Measurements from ENCODE around the gene SRD5A1. TPM values are rescaled to one million over a fixed set of nuclear protein-coding genes. Genes with fewer than 3 reads are reported as not detected.

SRD5A1 gene
- total and polyA plus RNA-seq, 2 experiments from 2014 or later = 18.2 to 87.3 TPM

DNA sequence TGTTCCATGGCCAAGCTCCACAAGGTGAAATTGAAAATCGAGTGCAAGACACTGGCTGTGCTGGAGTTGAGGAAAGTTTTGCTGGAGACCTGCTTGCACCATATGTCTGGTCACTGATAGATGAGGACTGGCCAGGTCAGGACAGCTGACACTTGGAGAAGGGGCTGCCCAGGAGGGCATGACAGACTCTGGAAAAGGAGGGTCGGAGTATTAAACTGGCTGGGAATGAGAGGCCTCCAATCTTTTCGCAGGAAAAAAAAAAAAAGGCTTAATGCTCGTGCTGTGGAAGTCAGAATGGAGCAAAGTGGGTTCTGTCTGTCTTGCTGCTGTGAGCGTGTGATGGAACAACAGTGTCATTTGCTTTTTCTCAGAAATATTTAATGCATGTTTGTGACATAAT, 85.5 kb downstream of the SRD5A1 start:
- Histone ChIP-seq H3K79me2 (replicated peaks; ENCODE audit: insufficient read depth) (peaks cover 92% of the 10 kb centered on the region), H4K20me1 (replicated peaks; ENCODE audit: insufficient read depth) (peaks cover 62% of the 10 kb centered on the region), H3K27me3 (ENCODE audit: insufficient read depth) (peaks cover 4% of the 10 kb centered on the region; the same call in 1 of the 2 replicates), H3K27ac (ENCODE audit: low read depth) (no peak overlapping the region), H3K4me3 (no peak overlapping the region), H3K9me2 (ENCODE audit: insufficient read depth) (no peaks in the 10 kb centered on the region), H3K36me3 (ENCODE audit: insufficient read depth) (no peaks in the 10 kb centered on the region), H3K4me2 (no peak overlapping the region), H3F3A (replicated peaks; ENCODE audit: low read depth) (no peaks in the 10 kb centered on the region), H2AFZ (no peak overlapping the region), H3K4me1 (ENCODE audit: insufficient read depth) (peaks cover 45% of the 10 kb centered on the region)
- H3K27ac Mint-ChIP-seq = no peak overlapping the region
- TF ChIP-seq CREB1 (CRISPR knock-in tag; IDR thresholded peaks at IDR 0.05; ENCODE audit: low read depth) (no peak), EZH2phosphoT487 (IDR thresholded peaks at IDR 0.05; ENCODE audit: unreplicated experiment) (no peak)
- H3K4me1 Mint-ChIP-seq = peaks cover 77% of the 10 kb centered on the region
- DNase-seq (ENCODE audit: low spot score) (no peak), ATAC-seq (no peak)
- no peak overlapping the region for H3K4me3 Mint-ChIP-seq
- no peaks in the 10 kb centered on the region for H3K9me3 Mint-ChIP-seq
- H3K27me3 Mint-ChIP-seq (ENCODE audit: insufficient read depth, low read depth, poor library complexity) = peaks cover 5% of the 10 kb centered on the region
- H3K36me3 Mint-ChIP-seq (ENCODE audit: low read depth) = peaks cover 3% of the 10 kb centered on the region; the same call in 2 of the 3 replicates

DNA sequence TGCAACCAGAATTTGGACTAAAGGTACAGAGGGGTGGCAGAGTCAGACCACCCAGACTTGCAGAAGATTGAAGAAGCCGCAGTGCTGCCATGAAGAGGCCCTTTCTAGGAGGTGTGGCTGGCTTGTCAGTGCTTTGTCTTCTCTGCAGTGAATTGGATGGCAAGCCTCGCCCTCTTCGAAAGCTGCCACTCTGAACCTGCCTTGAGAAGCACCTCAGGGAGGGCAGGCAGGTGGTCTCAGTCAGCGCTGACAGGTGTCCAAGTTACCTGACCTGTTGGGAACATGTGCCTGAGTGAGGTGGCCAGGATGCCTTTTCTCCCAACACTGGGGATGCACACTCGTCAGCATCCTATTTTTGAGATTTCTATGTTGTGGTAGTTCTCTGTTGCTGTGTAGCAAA, 86.2 kb downstream of the SRD5A1 start:
- Histone ChIP-seq H3K9me2 (ENCODE audit: insufficient read depth) (no peaks in the 10 kb centered on the region), H3K4me3 (no peak overlapping the region), H2AFZ (no peak overlapping the region), H3K4me2 (no peak overlapping the region), H3K27me3 (ENCODE audit: insufficient read depth) (peaks cover 4% of the 10 kb centered on the region; the same call in 1 of the 2 replicates), H3K36me3 (ENCODE audit: insufficient read depth) (no peaks in the 10 kb centered on the region), H3K79me2 (replicated peaks; ENCODE audit: insufficient read depth) (peaks cover 99% of the 10 kb centered on the region), H4K20me1 (replicated peaks; ENCODE audit: insufficient read depth) (peaks cover 69% of the 10 kb centered on the region), H3F3A (replicated peaks; ENCODE audit: low read depth) (no peaks in the 10 kb centered on the region), H3K27ac (ENCODE audit: low read depth) (no peak overlapping the region), H3K4me1 (ENCODE audit: insufficient read depth) (peaks cover 51% of the 10 kb centered on the region)
- DNase-seq (ENCODE audit: low spot score) (no peak), ATAC-seq (no peak)
- H3K36me3 Mint-ChIP-seq (ENCODE audit: low read depth) = peaks cover 5% of the 10 kb centered on the region; the same call in 2 of the 3 replicates
- peaks cover 5% of the 10 kb centered on the region for H3K27me3 Mint-ChIP-seq (ENCODE audit: insufficient read depth, low read depth, poor library complexity)
- H3K27ac Mint-ChIP-seq = no peak overlapping the region
- no peak overlapping the region for H3K4me3 Mint-ChIP-seq
- no peaks in the 10 kb centered on the region for H3K9me3 Mint-ChIP-seq
- TF ChIP-seq, protein P1, sequence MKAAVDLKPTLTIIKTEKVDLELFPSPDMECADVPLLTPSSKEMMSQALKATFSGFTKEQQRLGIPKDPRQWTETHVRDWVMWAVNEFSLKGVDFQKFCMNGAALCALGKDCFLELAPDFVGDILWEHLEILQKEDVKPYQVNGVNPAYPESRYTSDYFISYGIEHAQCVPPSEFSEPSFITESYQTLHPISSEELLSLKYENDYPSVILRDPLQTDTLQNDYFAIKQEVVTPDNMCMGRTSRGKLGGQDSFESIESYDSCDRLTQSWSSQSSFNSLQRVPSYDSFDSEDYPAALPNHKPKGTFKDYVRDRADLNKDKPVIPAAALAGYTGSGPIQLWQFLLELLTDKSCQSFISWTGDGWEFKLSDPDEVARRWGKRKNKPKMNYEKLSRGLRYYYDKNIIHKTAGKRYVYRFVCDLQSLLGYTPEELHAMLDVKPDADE (IDR thresholded peaks at IDR 0.05) = no peak
- no peak for TF ChIP-seq POLR2AphosphoS5 (IDR thresholded peaks at IDR 0.05; ENCODE audit: low read depth)
- no peak for TF ChIP-seq EZH2phosphoT487 (IDR thresholded peaks at IDR 0.05; ENCODE audit: unreplicated experiment)
- TF ChIP-seq, protein P2, sequence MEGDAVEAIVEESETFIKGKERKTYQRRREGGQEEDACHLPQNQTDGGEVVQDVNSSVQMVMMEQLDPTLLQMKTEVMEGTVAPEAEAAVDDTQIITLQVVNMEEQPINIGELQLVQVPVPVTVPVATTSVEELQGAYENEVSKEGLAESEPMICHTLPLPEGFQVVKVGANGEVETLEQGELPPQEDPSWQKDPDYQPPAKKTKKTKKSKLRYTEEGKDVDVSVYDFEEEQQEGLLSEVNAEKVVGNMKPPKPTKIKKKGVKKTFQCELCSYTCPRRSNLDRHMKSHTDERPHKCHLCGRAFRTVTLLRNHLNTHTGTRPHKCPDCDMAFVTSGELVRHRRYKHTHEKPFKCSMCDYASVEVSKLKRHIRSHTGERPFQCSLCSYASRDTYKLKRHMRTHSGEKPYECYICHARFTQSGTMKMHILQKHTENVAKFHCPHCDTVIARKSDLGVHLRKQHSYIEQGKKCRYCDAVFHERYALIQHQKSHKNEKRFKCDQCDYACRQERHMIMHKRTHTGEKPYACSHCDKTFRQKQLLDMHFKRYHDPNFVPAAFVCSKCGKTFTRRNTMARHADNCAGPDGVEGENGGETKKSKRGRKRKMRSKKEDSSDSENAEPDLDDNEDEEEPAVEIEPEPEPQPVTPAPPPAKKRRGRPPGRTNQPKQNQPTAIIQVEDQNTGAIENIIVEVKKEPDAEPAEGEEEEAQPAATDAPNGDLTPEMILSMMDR (conservative IDR thresholded peaks at IDR 0.05; ENCODE audit: low read depth in 2 of 2) = no peak
- TF ChIP-seq, protein P3, sequence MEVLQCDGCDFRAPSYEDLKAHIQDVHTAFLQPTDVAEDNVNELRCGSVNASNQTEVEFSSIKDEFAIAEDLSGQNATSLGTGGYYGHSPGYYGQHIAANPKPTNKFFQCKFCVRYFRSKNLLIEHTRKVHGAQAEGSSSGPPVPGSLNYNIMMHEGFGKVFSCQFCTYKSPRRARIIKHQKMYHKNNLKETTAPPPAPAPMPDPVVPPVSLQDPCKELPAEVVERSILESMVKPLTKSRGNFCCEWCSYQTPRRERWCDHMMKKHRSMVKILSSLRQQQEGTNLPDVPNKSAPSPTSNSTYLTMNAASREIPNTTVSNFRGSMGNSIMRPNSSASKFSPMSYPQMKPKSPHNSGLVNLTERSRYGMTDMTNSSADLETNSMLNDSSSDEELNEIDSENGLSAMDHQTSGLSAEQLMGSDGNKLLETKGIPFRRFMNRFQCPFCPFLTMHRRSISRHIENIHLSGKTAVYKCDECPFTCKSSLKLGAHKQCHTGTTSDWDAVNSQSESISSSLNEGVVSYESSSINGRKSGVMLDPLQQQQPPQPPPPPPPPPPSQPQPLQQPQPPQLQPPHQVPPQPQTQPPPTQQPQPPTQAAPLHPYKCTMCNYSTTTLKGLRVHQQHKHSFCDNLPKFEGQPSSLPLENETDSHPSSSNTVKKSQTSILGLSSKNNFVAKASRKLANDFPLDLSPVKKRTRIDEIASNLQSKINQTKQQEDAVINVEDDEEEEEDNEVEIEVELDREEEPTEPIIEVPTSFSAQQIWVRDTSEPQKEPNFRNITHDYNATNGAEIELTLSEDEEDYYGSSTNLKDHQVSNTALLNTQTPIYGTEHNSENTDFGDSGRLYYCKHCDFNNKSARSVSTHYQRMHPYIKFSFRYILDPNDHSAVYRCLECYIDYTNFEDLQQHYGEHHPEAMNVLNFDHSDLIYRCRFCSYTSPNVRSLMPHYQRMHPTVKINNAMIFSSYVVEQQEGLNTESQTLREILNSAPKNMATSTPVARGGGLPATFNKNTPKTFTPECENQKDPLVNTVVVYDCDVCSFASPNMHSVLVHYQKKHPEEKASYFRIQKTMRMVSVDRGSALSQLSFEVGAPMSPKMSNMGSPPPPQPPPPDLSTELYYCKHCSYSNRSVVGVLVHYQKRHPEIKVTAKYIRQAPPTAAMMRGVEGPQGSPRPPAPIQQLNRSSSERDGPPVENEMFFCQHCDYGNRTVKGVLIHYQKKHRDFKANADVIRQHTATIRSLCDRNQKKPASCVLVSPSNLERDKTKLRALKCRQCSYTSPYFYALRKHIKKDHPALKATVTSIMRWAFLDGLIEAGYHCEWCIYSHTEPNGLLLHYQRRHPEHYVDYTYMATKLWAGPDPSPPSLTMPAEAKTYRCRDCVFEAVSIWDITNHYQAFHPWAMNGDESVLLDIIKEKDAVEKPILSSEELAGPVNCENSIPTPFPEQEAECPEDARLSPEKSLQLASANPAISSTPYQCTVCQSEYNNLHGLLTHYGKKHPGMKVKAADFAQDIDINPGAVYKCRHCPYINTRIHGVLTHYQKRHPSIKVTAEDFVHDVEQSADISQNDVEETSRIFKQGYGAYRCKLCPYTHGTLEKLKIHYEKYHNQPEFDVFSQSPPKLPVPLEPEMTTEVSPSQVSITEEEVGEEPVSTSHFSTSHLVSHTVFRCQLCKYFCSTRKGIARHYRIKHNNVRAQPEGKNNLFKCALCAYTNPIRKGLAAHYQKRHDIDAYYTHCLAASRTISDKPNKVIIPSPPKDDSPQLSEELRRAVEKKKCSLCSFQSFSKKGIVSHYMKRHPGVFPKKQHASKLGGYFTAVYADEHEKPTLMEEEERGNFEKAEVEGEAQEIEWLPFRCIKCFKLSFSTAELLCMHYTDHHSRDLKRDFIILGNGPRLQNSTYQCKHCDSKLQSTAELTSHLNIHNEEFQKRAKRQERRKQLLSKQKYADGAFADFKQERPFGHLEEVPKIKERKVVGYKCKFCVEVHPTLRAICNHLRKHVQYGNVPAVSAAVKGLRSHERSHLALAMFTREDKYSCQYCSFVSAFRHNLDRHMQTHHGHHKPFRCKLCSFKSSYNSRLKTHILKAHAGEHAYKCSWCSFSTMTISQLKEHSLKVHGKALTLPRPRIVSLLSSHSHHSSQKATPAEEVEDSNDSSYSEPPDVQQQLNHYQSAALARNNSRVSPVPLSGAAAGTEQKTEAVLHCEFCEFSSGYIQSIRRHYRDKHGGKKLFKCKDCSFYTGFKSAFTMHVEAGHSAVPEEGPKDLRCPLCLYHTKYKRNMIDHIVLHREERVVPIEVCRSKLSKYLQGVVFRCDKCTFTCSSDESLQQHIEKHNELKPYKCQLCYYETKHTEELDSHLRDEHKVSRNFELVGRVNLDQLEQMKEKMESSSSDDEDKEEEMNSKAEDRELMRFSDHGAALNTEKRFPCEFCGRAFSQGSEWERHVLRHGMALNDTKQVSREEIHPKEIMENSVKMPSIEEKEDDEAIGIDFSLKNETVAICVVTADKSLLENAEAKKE (CRISPR knock-in tag; IDR thresholded peaks at IDR 0.05) = no peak
- no peak for TF ChIP-seq CREB1 (CRISPR knock-in tag; IDR thresholded peaks at IDR 0.05; ENCODE audit: low read depth)
- TF ChIP-seq STAT1 (IDR thresholded peaks at IDR 0.05; ENCODE audit: unreplicated experiment) = no peak
- H3K4me1 Mint-ChIP-seq = peaks cover 83% of the 10 kb centered on the region
